Fibroblast of the aortic adventitia (primary cell): Measurements from ENCODE around the gene EXOC2. TPM values are rescaled to one million over a fixed set of nuclear protein-coding genes. Genes with fewer than 3 reads are reported as not detected.

Source experiments
- DNase-seq: peaks from one replicate; pipeline ENCODE4 v3.0.0-alpha.2; 2010; ENCODE audit warnings: low read depth
- H3K4me3 ChIP-seq: 2 replicates; pipeline ENCODE4 v1.5.1; 2011; ENCODE audit warnings: low read depth, mild to moderate bottlenecking, control low read depth, low read length, moderate library complexity
- total RNA-seq: library from RNA; depleted of rRNA; stranded (reverse); fragments of >200 nt; gene quantifications from 2 replicates; pipeline ENCODE4 v1.2.3, GENCODE V29; 2012; ENCODE audit warnings: low replicate concordance
- TF ChIP-seq, protein P1 (sequence below): IDR thresholded peaks from 2 replicates; pipeline ENCODE4 v1.5.1; 2011; ENCODE audit warnings: mild to moderate bottlenecking, low read length, control low read depth, inconsistent platforms; ENCODE audit not compliant: insufficient read depth

EXOC2 gene
- total RNA-seq, 1 donor: 27.9 TPM

DNA sequence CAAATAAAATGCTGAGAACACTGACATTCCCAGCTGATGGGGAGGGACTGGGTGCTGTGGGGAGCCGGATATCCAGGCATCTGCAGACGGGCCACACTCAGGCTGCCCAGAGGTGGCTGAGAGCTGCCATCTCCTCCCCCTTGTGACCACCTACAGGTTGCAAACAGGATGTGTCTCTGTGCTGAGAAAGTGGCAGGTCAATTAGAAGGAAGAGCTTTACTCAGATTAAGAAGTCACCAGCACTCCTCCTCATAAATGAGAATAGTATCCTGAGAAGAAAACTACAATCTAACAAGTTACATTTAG, 99.1 kb downstream of the EXOC2 start:
- TF ChIP-seq, protein P1, sequence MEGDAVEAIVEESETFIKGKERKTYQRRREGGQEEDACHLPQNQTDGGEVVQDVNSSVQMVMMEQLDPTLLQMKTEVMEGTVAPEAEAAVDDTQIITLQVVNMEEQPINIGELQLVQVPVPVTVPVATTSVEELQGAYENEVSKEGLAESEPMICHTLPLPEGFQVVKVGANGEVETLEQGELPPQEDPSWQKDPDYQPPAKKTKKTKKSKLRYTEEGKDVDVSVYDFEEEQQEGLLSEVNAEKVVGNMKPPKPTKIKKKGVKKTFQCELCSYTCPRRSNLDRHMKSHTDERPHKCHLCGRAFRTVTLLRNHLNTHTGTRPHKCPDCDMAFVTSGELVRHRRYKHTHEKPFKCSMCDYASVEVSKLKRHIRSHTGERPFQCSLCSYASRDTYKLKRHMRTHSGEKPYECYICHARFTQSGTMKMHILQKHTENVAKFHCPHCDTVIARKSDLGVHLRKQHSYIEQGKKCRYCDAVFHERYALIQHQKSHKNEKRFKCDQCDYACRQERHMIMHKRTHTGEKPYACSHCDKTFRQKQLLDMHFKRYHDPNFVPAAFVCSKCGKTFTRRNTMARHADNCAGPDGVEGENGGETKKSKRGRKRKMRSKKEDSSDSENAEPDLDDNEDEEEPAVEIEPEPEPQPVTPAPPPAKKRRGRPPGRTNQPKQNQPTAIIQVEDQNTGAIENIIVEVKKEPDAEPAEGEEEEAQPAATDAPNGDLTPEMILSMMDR: no peak
- DNase-seq: no peak
- H3K4me3 ChIP-seq: no peak overlapping the region

DNA sequence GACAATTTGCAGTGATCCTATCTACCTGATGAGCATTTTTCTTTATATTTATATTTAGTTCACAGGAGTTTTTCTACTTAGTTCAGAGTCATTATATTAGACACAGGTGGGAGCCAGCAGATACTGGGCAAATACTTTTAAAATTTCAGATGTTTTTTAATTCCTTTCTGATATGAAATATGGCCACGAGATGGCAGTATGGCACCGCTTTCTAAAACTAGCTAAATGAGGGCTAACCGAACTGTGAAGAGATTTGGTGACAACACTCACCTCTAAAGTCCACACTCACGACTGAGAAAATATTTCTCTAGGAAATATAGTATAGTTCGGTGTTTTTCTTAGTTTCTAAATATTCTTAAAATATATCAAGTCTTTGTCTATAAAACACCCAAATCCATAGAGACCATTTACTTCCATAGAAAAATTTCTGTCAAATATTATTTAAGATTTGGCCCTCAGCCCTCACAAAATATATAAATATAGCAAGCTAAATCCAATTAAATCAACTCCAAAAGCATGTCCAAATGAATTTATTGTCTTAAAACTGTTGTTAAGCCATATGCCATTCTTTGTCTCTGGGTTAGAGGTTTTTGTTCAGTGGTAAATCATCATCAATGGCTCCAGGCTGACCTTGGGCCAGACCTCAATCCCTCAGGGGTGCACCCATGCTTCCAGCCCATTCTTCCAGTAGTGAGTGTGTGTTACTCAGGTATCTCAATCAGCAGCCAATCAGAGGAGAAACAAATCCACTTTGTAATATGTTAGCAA, 99.6 kb downstream of the EXOC2 start:
- peak; percentile 80 for DNase-seq
- H3K4me3 ChIP-seq: no peak overlapping the region
- TF ChIP-seq, protein P1: peak; percentile 54

DNA sequence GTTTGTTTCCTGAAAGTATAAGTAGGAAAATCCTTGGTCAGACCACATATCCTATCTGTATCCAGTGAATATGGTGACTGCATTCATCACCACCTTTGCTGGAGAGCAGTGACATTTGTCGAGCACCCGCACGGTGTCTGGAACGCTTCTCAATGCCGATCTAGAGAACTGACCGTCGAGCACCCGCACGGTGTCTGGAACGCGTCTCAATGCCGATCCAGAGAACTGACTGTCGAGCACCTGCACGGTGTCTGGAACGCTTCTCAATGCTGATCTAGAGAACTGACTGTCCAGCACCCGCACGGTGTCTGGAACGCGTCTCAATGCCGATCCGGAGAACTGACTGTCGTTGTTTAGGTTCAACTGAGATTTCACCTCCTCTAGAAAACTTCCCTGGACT, 103.8 kb downstream of the EXOC2 start:
- DNase-seq: no peak
- TF ChIP-seq, protein P1: no peak
- H3K4me3 ChIP-seq: no peak overlapping the region

DNA sequence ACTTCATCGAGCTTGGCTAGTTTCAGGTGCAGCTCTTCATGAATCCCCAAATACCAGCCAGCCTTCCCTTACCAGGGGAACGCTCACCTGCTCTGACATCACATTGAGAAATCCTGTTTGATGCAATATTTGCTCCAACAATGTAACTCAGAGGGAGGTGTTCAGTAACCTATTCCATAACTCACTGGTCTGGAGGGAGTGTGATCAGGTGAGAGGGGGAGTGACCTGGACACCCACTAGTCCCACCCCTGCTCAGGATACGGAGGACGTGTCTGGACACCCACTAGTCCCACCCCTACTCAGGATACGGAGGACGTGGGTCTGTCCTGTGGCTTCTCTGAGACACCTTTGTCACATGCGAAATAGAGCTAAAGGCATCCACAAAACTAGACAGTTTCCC, 106.4 kb downstream of the EXOC2 start:
- DNase-seq: no peak
- TF ChIP-seq, protein P1: no peak
- no peak overlapping the region for H3K4me3 ChIP-seq

DNA sequence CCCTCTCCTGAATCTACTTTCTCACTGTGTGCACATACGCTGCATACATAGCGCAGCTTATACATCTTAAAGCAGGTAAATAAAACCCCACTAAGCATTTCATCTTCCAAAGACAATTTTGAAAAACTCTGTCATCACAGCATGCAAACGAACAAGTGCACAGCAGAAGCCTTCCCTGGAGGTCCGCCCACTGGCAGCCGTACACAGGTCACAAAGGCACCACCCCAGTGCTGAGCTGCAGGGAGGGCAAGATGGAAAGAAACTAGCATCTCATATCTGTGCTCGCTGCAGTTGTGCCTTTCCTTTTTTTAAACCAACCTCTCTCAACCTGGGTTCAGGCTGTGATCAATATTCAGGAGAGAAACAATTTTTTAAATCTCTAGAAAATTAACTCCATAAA, 109.3 kb downstream of the EXOC2 start:
- TF ChIP-seq, protein P1: no peak
- no peak overlapping the region for H3K4me3 ChIP-seq
- DNase-seq: no peak

DNA sequence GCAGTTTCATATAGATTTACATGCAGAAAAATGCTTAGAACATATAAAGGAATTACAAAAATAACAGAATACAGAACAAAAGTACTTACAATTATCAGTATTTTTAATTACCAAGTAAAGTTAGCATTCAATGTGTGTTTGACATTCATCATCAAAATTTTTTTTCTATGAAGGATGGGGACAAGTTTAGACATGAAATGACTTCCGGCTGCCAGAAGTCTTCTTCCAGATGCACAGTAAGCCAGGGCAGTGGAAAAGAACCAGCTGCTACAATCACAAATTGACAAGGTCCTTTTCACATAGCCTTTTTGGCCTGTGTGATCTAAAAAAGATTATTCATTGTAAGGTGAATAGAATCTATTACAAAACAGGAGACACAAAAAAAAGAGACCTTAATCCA, 109.8 kb downstream of the EXOC2 start:
- no peak for DNase-seq
- no peak overlapping the region for H3K4me3 ChIP-seq
- TF ChIP-seq, protein P1: no peak

DNA sequence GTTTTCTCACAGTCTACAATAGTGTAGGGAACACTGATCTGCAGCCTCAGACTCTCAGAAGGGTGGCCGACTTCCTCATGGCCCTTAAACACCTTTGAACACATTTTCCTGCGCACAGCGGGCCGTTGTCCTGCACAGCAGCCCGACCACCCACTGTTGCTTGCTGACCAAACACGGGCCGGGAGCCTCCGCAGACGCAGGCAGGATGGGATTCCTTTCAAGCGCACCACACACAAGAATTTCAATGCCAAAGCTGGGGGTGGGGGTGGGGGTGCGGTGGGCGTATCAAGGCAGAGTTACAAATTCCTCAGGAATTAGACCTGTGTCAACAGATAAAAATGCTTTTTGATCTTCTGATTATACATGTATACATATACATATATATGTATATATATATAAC, 110.6 kb downstream of the EXOC2 start:
- DNase-seq: no peak
- TF ChIP-seq, protein P1: no peak
- no peak overlapping the region for H3K4me3 ChIP-seq
